DOHH2 (cell line): ENCODE results near the gene NAP1L5.

Source experiments
- H3F3A ChIP-seq: fragments of 200-600 bp; sonication (generic), shearing (Covaris generic); 2 replicates; pipeline ENCODE4 v1.6.0; 2016; ENCODE audit warnings: antibody characterized with exemption, mild to moderate bottlenecking; ENCODE audit not compliant: control insufficient read depth, insufficient read depth
- H3K27ac ChIP-seq: fragments of 200-600 bp; sonication (generic); 2 replicates; pipeline ENCODE4 v1.5.1; 2014; ENCODE audit warnings: low read depth, mild to moderate bottlenecking, low read length, moderate library complexity
- H3K27me3 ChIP-seq: fragments of 200-600 bp; sonication (generic); 2 replicates; pipeline ENCODE4 v1.6.1; 2014; ENCODE audit warnings: mild to moderate bottlenecking, low read length, mixed read lengths; ENCODE audit not compliant: control insufficient read depth
- H3K36me3 ChIP-seq: fragments of 200-600 bp; sonication (generic); 2 replicates; pipeline ENCODE4 v1.6.1; 2014; ENCODE audit warnings: mild to moderate bottlenecking, low read length, moderate library complexity, mixed read lengths; ENCODE audit not compliant: control insufficient read depth
- H3K4me1 ChIP-seq: fragments of 200-600 bp; sonication (generic); 2 replicates; pipeline ENCODE4 v1.6.1; 2014; ENCODE audit warnings: mild to moderate bottlenecking, low read length, mixed read lengths; ENCODE audit not compliant: control insufficient read depth
- H3K4me2 ChIP-seq: fragments of 200-600 bp; sonication (generic); 2 replicates; pipeline ENCODE4 v1.6.0; 2014; ENCODE audit warnings: mild to moderate bottlenecking, low read length, moderate library complexity
- H3K4me3 ChIP-seq: fragments of 200-600 bp; sonication (generic); 2 replicates; pipeline ENCODE4 v1.5.1; 2014; ENCODE audit warnings: mild to moderate bottlenecking, low read length, mixed read lengths
- H3K79me2 ChIP-seq: fragments of 200-600 bp; sonication (generic); 2 replicates; pipeline ENCODE4 v1.6.1; 2014; ENCODE audit warnings: mild to moderate bottlenecking, low read length, mixed read lengths; ENCODE audit not compliant: control insufficient read depth
- H3K9me2 ChIP-seq: fragments of 200-600 bp; sonication (generic); replicated peaks from 2 replicates; pipeline ENCODE4 v1.6.1; 2014; ENCODE audit warnings: mild to moderate bottlenecking, low read length, mixed read lengths; ENCODE audit not compliant: control insufficient read depth
- H3K9me3 ChIP-seq: fragments of 200-600 bp; sonication (generic); 2 replicates; pipeline ENCODE4 v1.6.1; 2014; ENCODE audit warnings: antibody characterized with exemption, low read length, mixed read lengths; ENCODE audit not compliant: control insufficient read depth, insufficient read depth
- H4K20me1 ChIP-seq: fragments of 200-600 bp; sonication (generic); 2 replicates; pipeline ENCODE4 v1.6.0; 2014; ENCODE audit warnings: low read depth, mild to moderate bottlenecking, antibody characterized with exemption, low read length, moderate library complexity; ENCODE audit not compliant: control insufficient read depth, insufficient read depth
- CTCF ChIP-seq: fragments of 200-600 bp; sonication (generic); IDR thresholded peaks from one replicate; pipeline ENCODE4 v1.5.1; 2014; ENCODE audit warnings: antibody characterized with exemption, mild to moderate bottlenecking, low read depth, low read length; ENCODE audit not compliant: poor library complexity, severe bottlenecking
- EZH2phosphoT487 ChIP-seq: fragments of 200-600 bp; sonication (generic); IDR thresholded peaks from 2 replicates; pipeline ENCODE4 v1.6.1; 2017; ENCODE audit warnings: borderline replicate concordance, mild to moderate bottlenecking, antibody characterized with exemption, low read length, moderate library complexity, mixed read lengths

Gene NAP1L5

GRCh38 chr4:88697141-88697540 lies 488 bp downstream of the NAP1L5 start:
- no peaks in the 10 kb centered on the region for H3K79me2 ChIP-seq
- no peaks in the 10 kb centered on the region for H3K9me3 ChIP-seq
- H3K36me3 ChIP-seq, result no peaks in the 10 kb centered on the region
- no peaks in the 10 kb centered on the region for H3F3A ChIP-seq
- no peak for TF ChIP-seq EZH2phosphoT487
- no peak for TF ChIP-seq CTCF
- no peak overlapping the region for H3K27ac ChIP-seq
- H3K27me3 ChIP-seq, result no peaks in the 10 kb centered on the region
- H4K20me1 ChIP-seq, result no peaks in the 10 kb centered on the region
- no peaks in the 10 kb centered on the region for H3K4me1 ChIP-seq
- H3K4me2 ChIP-seq, result peak overlapping the region; percentile 60
- no peaks in the 10 kb centered on the region for H3K9me2 ChIP-seq
- peak overlapping the region; percentile 73 for H3K4me3 ChIP-seq

- no peak overlapping the region for H3K27ac ChIP-seq
- no peaks in the 10 kb centered on the region for H4K20me1 ChIP-seq
- no peaks in the 10 kb centered on the region for H3K9me2 ChIP-seq
- no peaks in the 10 kb centered on the region for H3F3A ChIP-seq
- no peaks in the 10 kb centered on the region for H3K9me3 ChIP-seq
- no peaks in the 10 kb centered on the region for H3K79me2 ChIP-seq
- H3K27me3 ChIP-seq, result no peaks in the 10 kb centered on the region
- no peaks in the 10 kb centered on the region for H3K36me3 ChIP-seq
- TF ChIP-seq CTCF (no peak), EZH2phosphoT487 (no peak)
- H3K4me3 ChIP-seq, result no peak overlapping the region; the same call in 1 of the 2 replicates
- H3K4me2 ChIP-seq, result peak overlapping the region; percentile 60
- H3K4me1 ChIP-seq, result no peaks in the 10 kb centered on the region
These were observed 999 bp downstream of the NAP1L5 start for GRCh38 chr4:88696630-88697029.

- no peaks in the 10 kb centered on the region for H3K9me3 ChIP-seq
- H3K27me3 ChIP-seq, result no peaks in the 10 kb centered on the region
- no peak overlapping the region for H3K4me3 ChIP-seq
- TF ChIP-seq CTCF (no peak), EZH2phosphoT487 (no peak)
- no peak overlapping the region for H3K4me2 ChIP-seq
- H3K79me2 ChIP-seq, result no peaks in the 10 kb centered on the region
- H3K36me3 ChIP-seq, result no peaks in the 10 kb centered on the region
- no peaks in the 10 kb centered on the region for H3K4me1 ChIP-seq
- no peak overlapping the region for H3K27ac ChIP-seq
- no peaks in the 10 kb centered on the region for H4K20me1 ChIP-seq
- no peaks in the 10 kb centered on the region for H3K9me2 ChIP-seq
- H3F3A ChIP-seq, result no peaks in the 10 kb centered on the region
These were observed 3.8 kb downstream of the NAP1L5 start for GRCh38 chr4:88693792-88694191.

GRCh38 chr4:88690355-88690754 lies 7.3 kb downstream of the NAP1L5 start:
- no peak overlapping the region for H3K4me3 ChIP-seq
- H3K4me2 ChIP-seq, result no peak overlapping the region
- H3K27ac ChIP-seq, result no peak overlapping the region
- H3K4me1 ChIP-seq, result no peaks in the 10 kb centered on the region
- no peaks in the 10 kb centered on the region for H3K9me3 ChIP-seq
- H3K36me3 ChIP-seq, result no peaks in the 10 kb centered on the region
- TF ChIP-seq EZH2phosphoT487, result no peak
- no peak for TF ChIP-seq CTCF
- H3F3A ChIP-seq, result no peaks in the 10 kb centered on the region
- H3K27me3 ChIP-seq, result no peaks in the 10 kb centered on the region
- no peaks in the 10 kb centered on the region for H3K79me2 ChIP-seq
- no peaks in the 10 kb centered on the region for H4K20me1 ChIP-seq
- no peaks in the 10 kb centered on the region for H3K9me2 ChIP-seq
